Putamen (tissue), 1 donor: ENCODE results near the gene NBPF15.
A peak's percentile ranks its signal among the peaks of the same experiment; 100 is the strongest.
"Not testable (repeated sequence)": the region's sequence is repeated elsewhere in the genome, so short reads cannot be mapped to it uniquely, and the experiment has no call there.

Experiments
- DNase-seq: peaks from one replicate; pipeline ENCODE4 v3.0.0-alpha.2; 2016; ENCODE audit warnings: low spot score

The NBPF15 gene

GRCh38 chr1:144461136-144461759 lies at the start of gene NBPF15:
Gene NBPF15 (minus strand): TSS chr1:144461669. CDS start chr1:144440003, 21,666 bp downstream.
- peak; percentile 14 for DNase-seq

- DNase-seq, result not testable (repeated sequence)
These were observed 35.0 kb upstream of the NBPF15 start for GRCh38 chr1:144496429-144496828.

- DNase-seq, result not testable (repeated sequence)
These were observed 32.7 kb upstream of the NBPF15 start for GRCh38 chr1:144494130-144494529.

GRCh38 chr1:144490394-144490793 lies 28.9 kb upstream of the NBPF15 start:
- not testable (repeated sequence) for DNase-seq

GRCh38 chr1:144487002-144487401 lies 25.5 kb upstream of the NBPF15 start:
- DNase-seq, result not testable (repeated sequence)

GRCh38 chr1:144485048-144485993 lies 23.9 kb upstream of the NBPF15 start:
- DNase-seq, result not testable (repeated sequence)

GRCh38 chr1:144473897-144474296 lies 12.4 kb upstream of the NBPF15 start:
- not testable (repeated sequence) for DNase-seq

GRCh38 chr1:144471434-144471833 lies 10.0 kb upstream of the NBPF15 start:
- DNase-seq, result not testable (repeated sequence)

GRCh38 chr1:144461778-144462177 lies 309 bp upstream of the NBPF15 start:
- DNase-seq, result not testable (repeated sequence)

- not testable (repeated sequence) for DNase-seq
These were observed 783 bp downstream of the NBPF15 start for GRCh38 chr1:144460686-144461085.

GRCh38 chr1:144442402-144442801 lies 19.1 kb downstream of the NBPF15 start:
- not testable (repeated sequence) for DNase-seq

- DNase-seq, result not testable (repeated sequence)
These were observed 21.7 kb downstream of the NBPF15 start for GRCh38 chr1:144439737-144440136.

- peak; percentile 1 for DNase-seq
These were observed 42.4 kb downstream of the NBPF15 start for GRCh38 chr1:144418891-144419694.

- DNase-seq, result not testable (repeated sequence)
These were observed 47.9 kb downstream of the NBPF15 start for GRCh38 chr1:144413404-144414118.

GRCh38 chr1:144412491-144413403 lies 48.7 kb downstream of the NBPF15 start:
- peak; percentile 91 for DNase-seq

- DNase-seq, result peak; percentile 60
These were observed 49.4 kb downstream of the NBPF15 start for GRCh38 chr1:144412068-144412471.

GRCh38 chr1:144402807-144403206 lies 58.7 kb downstream of the NBPF15 start:
- not testable (repeated sequence) for DNase-seq

GRCh38 chr1:144371651-144372050 lies 89.8 kb downstream of the NBPF15 start:
- not testable (repeated sequence) for DNase-seq
